Stimulated activated CD8-positive, alpha-beta memory T cell treated with anti-CD3 and anti-CD28 coated beads, Interleukin-12 subunit alpha, Interleukin-12 subunit beta, amount 100 ng/mL, for 4 hours (primary cell): ENCODE measurements around the gene REPS2.
"Not testable (repeated sequence)": the region's sequence is repeated elsewhere in the genome, so short reads cannot be mapped to it uniquely, and the experiment has no call there.

Experiments used
- DNase-seq: peaks from one replicate; pipeline ENCODE4 v3.0.0-alpha.2; 2020; ENCODE audit warnings: low read depth

The REPS2 gene

GRCh38 chrX:16946361-16946964 is at the start of gene REPS2:
Gene REPS2, plus strand, starts transcription at chrX:16946658. Its CDS starts 204 bp downstream, at chrX:16946862.
- peak; percentile 51 for DNase-seq

- DNase-seq, result no peak
Observed at GRCh38 chrX:16897445-16897844, 49.0 kb upstream of the REPS2 start.

GRCh38 chrX:16903274-16904022 is 43.0 kb upstream of the REPS2 start:
- DNase-seq, result no peak

- DNase-seq, result no peak
Observed at GRCh38 chrX:16910376-16910775, 36.1 kb upstream of the REPS2 start.

GRCh38 chrX:16914058-16914457 is 32.4 kb upstream of the REPS2 start:
- DNase-seq, result no peak

- no peak for DNase-seq
Observed at GRCh38 chrX:16916561-16916960, 29.9 kb upstream of the REPS2 start.

GRCh38 chrX:16917120-16917519 is 29.3 kb upstream of the REPS2 start:
- DNase-seq, result no peak

GRCh38 chrX:16918979-16919378 is 27.5 kb upstream of the REPS2 start:
- no peak for DNase-seq

- no peak for DNase-seq
Observed at GRCh38 chrX:16920075-16920474, 26.4 kb upstream of the REPS2 start.

GRCh38 chrX:16923157-16923556 is 23.3 kb upstream of the REPS2 start:
- DNase-seq, result no peak

- no peak for DNase-seq
Observed at GRCh38 chrX:16924631-16925480, 21.6 kb upstream of the REPS2 start.

GRCh38 chrX:16930392-16930791 is 16.1 kb upstream of the REPS2 start:
- DNase-seq, result no peak

GRCh38 chrX:16931371-16931770 is 15.1 kb upstream of the REPS2 start:
- no peak for DNase-seq

- DNase-seq, result no peak
Observed at GRCh38 chrX:16931855-16932575, 14.4 kb upstream of the REPS2 start.

GRCh38 chrX:16934185-16934584 is 12.3 kb upstream of the REPS2 start:
- DNase-seq, result no peak

- no peak for DNase-seq
Observed at GRCh38 chrX:16946971-16947562, 609 bp downstream of the REPS2 start.

GRCh38 chrX:16950423-16950822 is 4.0 kb downstream of the REPS2 start:
- no peak for DNase-seq

- DNase-seq, result no peak
Observed at GRCh38 chrX:16953606-16954211, 7.3 kb downstream of the REPS2 start.

GRCh38 chrX:16957751-16958150 is 11.3 kb downstream of the REPS2 start:
- DNase-seq, result no peak

- no peak for DNase-seq
Observed at GRCh38 chrX:16958356-16958755, 11.9 kb downstream of the REPS2 start.

- not testable (repeated sequence) for DNase-seq
Observed at GRCh38 chrX:16962661-16963060, 16.2 kb downstream of the REPS2 start.
